Central memory CD4-positive, alpha-beta T cell (primary cell): ENCODE data around the gene LAMC3.
"Not testable (repeated sequence)": the region's sequence is repeated elsewhere in the genome, so short reads cannot be mapped to it uniquely, and the experiment has no call there.

Experiments
- DNase-seq: peaks from one replicate; pipeline ENCODE4 v3.0.0; 2022

LAMC3 gene

DNA sequence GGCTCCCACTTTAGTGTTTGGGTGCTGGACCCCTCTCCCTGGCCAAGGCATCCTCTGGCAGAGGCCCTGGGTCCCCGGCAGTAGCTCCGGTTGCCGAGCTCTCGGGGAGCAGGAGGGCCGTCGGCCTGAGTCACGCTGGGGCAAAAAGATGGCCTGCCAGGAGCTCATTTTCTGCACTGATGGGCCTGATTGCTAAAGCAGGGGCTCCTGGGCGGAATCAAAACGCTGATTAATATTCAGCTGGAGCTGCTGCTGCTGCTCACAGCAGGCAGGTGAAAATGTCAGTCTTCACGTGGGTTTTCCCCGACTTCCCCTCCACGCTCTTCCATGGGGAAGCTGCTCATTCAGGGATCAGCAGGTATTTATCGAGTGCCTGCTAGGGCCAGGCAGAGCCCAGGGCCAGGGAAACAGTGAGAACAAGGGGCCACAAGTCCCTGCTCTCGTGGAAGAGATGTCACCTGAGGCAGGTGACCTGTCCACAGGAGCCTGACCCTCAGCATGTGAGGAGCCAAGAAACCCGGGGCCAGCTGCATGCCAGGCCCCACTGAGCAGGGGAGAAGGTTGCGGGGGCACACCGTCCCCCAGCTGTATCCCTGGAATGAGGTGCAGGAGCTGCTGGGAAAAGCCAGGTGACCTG, 22.1 kb downstream of the LAMC3 start:
- DNase-seq, result no peak

- no peak for DNase-seq
Observed at GRCh38 chr9:131031642-131032005, 22.6 kb downstream of the LAMC3 start.

DNA sequence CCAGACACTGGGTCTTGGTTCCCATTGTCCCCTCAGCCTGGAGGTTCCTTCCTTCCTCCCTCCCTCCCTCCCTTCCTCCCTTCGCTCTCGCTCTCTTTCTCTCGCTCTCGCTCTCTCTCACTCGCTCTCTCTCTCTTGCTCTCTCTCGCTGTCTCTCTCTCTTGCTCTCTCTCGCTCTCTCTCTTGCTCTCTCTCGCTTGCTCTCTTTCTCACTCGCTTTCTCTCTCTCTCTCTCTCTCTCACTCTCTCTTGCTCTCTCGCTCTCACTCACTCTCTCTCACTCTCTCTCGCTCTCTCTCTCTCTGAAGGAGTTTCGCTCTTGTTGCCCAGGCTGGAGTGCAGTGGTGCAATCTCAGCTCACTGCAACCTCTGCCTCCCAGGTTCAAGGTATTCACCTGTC, 23.4 kb downstream of the LAMC3 start:
- DNase-seq, result no peak

- no peak for DNase-seq
Observed at GRCh38 chr9:131033269-131034224, 24.6 kb downstream of the LAMC3 start.

GRCh38 chr9:131034268-131034667, 25.3 kb downstream of the LAMC3 start:
- no peak for DNase-seq

DNA sequence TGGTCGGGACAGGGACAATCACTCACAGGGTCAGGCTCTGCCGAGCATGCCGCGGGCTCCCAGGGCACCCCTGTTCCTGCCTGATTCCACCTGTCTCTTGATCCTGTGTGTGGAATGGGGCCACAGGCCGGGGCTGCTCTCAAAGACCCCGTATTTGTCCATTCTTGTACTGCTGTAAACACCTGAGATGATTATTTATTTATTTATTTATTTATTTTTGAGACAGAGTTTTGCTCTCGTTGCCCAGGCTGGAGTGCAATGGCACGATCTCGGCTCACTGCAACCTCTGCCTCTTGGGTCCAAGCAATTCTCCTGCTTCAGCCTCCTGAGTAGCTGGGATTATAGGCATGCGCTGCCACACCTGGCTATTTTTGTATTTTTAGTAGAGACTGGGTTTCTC, 25.8 kb downstream of the LAMC3 start:
- not testable (repeated sequence) for DNase-seq

DNA sequence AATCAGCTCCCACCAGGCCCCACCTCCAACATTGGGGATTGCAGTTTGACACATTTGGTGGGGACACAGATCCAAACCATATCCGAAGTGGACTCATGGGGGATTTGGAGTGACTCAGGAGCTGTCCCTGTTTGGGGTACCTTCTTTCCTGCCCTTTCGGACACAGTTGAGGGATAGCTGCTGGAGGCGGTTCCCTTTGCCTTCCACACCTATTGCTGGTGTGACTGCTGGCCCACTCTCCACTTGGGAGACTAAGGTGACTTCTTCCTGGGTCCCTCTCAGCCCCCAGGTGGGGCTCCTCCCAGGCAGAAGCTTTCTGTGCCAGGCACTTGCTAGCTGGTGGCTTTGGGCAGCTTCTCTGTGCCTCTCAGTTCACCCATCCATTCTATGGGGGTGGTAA, 26.6 kb downstream of the LAMC3 start:
- no peak for DNase-seq

DNA sequence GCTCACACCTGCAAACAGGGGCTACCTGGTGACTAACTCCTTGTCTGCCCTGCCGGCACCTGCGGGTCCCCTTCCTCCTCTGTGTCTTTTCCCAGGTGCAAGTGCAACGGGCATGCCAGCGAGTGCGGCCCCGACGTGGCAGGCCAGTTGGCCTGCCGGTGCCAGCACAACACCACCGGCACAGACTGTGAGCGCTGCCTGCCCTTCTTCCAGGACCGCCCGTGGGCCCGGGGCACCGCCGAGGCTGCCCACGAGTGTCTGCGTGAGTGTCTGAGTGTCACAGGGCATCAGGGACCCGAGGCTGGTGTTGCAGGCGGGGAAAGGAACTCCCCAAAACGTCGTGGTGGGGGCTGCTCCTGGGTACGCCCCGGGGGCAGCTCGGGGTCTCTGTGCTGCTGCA, 27.1 kb downstream of the LAMC3 start:
- DNase-seq, result no peak

GRCh38 chr9:131036529-131037334, 27.8 kb downstream of the LAMC3 start:
- DNase-seq, result no peak

- DNase-seq, result no peak
Observed at GRCh38 chr9:131037335-131038255, 28.6 kb downstream of the LAMC3 start.

GRCh38 chr9:131038256-131039128, 29.5 kb downstream of the LAMC3 start:
- no peak for DNase-seq

- DNase-seq, result no peak
Observed at GRCh38 chr9:131039129-131039954, 30.4 kb downstream of the LAMC3 start.

DNA sequence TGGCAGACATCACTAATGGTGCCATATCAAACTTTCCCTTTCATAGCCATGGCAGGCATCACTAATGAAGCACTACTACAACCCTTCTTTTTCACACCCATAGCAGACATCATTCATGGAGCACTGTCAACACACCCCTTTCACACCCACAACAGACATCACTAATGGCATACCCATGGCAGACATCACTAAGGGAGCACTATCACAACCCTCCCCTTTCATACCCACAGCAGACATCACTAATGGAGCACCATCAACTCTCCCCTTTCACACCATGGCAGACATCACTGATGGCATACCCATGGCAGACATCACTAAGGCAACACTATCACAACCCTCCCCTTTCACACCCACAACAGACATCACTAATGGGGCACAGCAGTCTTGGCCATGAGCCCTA, 33.7 kb downstream of the LAMC3 start:
- DNase-seq, result no peak

DNA sequence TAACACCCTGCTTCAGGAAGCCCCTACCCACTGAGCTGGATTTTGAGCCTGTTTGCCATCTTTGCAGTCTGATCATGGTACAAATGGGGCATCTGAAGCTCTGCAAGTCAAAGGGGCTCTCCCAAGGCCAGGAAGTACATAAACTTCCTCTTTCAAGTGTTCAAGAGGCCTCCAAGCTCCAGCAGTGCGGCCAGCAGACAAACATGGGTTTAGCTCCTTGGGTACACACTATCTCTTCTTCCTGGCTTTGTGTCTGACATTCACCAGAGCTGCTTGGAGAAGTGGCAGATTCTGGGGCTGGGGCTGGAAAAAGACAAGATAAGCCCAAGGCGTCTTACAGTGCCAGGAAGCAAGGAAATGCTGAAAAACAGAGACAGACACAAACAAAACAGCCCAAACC, 34.1 kb downstream of the LAMC3 start:
- DNase-seq, result no peak

DNA sequence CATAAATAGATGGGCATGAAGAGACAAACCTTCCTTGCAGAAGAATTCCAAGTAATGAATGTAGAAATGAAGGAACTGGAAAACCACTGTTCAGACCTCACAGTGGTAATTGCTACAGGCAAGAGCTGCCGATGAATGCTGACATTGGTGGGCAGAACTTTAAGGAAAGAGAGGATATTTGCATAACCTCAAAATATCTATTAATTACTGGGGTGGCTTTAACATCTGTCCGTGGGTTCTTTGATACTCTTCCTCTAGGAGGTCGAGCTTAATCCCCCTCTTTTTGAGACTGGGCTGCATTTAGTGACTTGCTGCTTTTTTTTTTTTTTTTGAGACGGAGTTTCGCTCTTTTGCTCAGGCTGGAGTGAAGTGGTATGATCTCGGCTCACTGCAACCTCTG, 34.7 kb downstream of the LAMC3 start:
- no peak for DNase-seq

DNA sequence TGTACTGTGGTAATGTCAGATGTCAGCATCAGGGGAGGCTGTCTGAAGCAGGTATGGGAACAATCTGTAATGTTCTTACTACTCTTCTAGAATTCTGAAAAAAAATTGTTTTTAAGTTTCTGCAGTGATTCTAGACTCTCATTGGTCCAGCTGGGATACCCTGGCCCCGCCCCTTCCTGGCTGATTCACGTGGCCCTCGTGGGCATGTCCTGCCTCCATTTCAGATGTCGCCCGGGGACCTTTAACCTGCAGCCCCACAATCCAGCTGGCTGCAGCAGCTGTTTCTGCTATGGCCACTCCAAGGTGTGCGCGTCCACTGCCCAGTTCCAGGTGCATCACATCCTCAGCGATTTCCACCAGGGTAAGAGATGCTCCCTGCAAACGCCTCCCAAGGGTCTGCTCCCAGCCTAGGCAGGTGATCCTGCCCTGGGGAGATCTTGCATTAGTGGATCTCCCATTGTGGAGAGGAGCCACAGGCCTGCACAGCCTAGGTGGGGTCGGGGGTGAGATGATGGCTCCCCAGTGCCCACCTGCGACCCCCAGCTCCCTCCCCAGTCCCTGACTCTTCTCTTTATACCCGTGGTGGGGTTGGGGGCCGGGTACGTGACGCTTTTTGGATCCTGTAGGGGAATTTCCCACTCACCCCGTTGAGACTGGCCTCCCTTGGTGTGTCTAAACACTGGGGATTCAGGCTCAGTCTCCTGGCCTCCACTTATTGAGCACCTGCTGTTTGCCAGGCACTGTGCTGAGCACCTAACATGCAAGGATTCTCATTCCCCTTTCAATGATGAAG, 36.5 kb downstream of the LAMC3 start:
- no peak for DNase-seq

DNA sequence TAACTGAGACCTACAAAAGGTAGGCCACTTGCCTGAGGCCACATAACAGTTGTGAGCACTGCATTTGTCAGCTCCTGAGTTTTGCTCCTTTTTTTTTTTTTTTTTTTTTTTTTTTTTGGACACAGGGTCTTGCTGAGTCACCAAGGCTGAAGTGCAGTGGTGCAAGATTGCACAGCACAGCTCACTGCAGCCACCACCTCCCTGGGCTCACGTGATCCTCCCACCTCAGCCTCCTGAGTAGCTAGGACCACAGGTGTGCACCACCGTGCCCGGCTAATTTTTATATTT, 37.1 kb downstream of the LAMC3 start:
- DNase-seq, result no peak

- DNase-seq, result peak; percentile 56
Observed at GRCh38 chr9:131046581-131047202, 37.7 kb downstream of the LAMC3 start.

- DNase-seq, result no peak
Observed at GRCh38 chr9:131048332-131048731, 39.4 kb downstream of the LAMC3 start.
